NCI-H2107 (cell line): ENCODE data around the gene LMF2.

Source experiments
- DNase-seq: peaks from one replicate; lab custom pipeline; 2025; lab: John Stamatoyannopoulos, UW

The LMF2 gene

GRCh38 chr22:50482107-50483074, 25.1 kb downstream of the LMF2 start:
- no peak for DNase-seq

- no peak for DNase-seq
These were observed 25.9 kb downstream of the LMF2 start, which contains the start of gene ADM2 for GRCh38 chr22:50481440-50482106. Gene ADM2 (plus strand): TSS chr22:50481543. CDS start chr22:50481848, 305 bp downstream.

GRCh38 chr22:50481045-50481439, 26.5 kb downstream of the LMF2 start:
- no peak for DNase-seq

GRCh38 chr22:50479721-50480120, 27.8 kb downstream of the LMF2 start:
- no peak for DNase-seq

- no peak for DNase-seq
These were observed 29.6 kb downstream of the LMF2 start for GRCh38 chr22:50477923-50478322.

GRCh38 chr22:50476868-50477267, 30.6 kb downstream of the LMF2 start:
- DNase-seq, result no peak

GRCh38 chr22:50475652-50476002, 31.9 kb downstream of the LMF2 start:
- no peak for DNase-seq

- DNase-seq, result no peak
These were observed 32.5 kb downstream of the LMF2 start, which contains the start of gene SBF1 for GRCh38 chr22:50474710-50475651. Gene SBF1 (minus strand): TSS chr22:50475035. CDS start chr22:50474840, 195 bp downstream.

- no peak for DNase-seq
These were observed 33.4 kb downstream of the LMF2 start for GRCh38 chr22:50473855-50474671.

GRCh38 chr22:50473088-50473487, 34.4 kb downstream of the LMF2 start:
- DNase-seq, result no peak

GRCh38 chr22:50471962-50472361, 35.5 kb downstream of the LMF2 start:
- DNase-seq, result no peak

- no peak for DNase-seq
These were observed 36.2 kb downstream of the LMF2 start for GRCh38 chr22:50471197-50471847.

- DNase-seq, result no peak
These were observed 37.0 kb downstream of the LMF2 start for GRCh38 chr22:50470491-50470890.

GRCh38 chr22:50469377-50470305, 37.9 kb downstream of the LMF2 start:
- peak; percentile 78 for DNase-seq

- no peak for DNase-seq
These were observed 38.9 kb downstream of the LMF2 start for GRCh38 chr22:50468626-50469025.

- DNase-seq, result no peak
These were observed 39.6 kb downstream of the LMF2 start for GRCh38 chr22:50467773-50468440.

GRCh38 chr22:50467341-50467740, 40.2 kb downstream of the LMF2 start:
- DNase-seq, result no peak

GRCh38 chr22:50465066-50465930, 42.2 kb downstream of the LMF2 start:
- DNase-seq, result no peak
